ENCODE data around the gene ZSCAN10. TPM values are rescaled to one million over a fixed set of nuclear protein-coding genes. Genes with fewer than 3 reads are reported as not detected.
A peak's percentile ranks its signal among the peaks of the same experiment; 100 is the strongest.

ZSCAN10 gene
- total and polyA plus RNA-seq, 2 of the 13 experiments (the other 11 are each of a cell fraction or from before 2014, with no cell fraction given): not detected

DNA sequence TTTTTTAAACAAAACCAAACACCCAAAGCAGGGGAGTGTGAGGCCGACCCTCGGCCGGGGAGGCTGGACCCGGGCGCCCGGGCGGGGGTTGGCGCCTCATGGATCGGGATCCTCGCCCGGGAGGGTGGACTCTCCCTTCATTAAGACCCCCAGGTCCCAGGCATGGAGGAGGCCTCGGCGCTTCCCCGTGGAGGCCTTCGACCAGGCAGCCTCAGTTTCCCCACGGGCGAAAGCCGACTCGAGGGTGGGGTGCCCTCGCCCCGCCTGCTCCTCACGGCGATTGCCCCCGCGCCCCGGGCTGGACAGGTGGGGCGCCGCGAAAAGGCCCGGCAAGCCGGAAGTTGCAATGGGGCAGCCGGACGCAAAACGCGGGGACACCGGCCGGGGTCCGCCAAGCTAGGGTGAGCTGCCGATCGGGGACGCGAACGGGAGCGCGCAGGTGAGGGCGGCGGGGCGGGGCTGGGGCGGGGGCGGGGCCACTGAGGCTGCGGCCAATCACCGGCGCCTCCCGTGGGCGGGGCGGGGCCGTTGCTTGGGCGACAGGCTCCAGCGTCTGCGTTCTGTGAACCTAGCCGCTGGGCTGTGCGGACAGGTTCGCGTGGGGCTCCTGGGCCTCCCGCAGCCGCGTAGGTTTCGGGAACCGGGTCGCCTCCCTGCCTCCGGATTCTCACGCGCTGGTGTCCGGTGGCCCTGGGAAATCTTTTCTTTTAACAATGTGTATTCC lies 7.3 kb upstream of the ZSCAN10 start (continued):
- TF ChIP-seq, protein P1, sequence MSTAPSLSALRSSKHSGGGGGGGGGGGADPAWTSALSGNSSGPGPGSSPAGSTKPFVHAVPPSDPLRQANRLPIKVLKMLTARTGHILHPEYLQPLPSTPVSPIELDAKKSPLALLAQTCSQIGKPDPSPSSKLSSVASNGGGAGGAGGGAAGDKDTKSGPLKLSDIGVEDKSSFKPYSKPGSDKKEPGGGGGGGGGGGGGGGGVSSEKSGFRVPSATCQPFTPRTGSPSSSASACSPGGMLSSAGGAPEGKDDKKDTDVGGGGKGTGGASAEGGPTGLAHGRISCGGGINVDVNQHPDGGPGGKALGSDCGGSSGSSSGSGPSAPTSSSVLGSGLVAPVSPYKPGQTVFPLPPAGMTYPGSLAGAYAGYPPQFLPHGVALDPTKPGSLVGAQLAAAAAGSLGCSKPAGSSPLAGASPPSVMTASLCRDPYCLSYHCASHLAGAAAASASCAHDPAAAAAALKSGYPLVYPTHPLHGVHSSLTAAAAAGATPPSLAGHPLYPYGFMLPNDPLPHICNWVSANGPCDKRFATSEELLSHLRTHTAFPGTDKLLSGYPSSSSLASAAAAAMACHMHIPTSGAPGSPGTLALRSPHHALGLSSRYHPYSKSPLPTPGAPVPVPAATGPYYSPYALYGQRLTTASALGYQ (CRISPR knock-in tag; IDR thresholded peaks at IDR 0.05): peak; percentile 65; the same call in 1 of the 2 replicates
- no peak for TF ChIP-seq ATAD3A (CRISPR knock-in tag; IDR thresholded peaks at IDR 0.05)
- peak; percentile 91; the same call in 1 of the 2 replicates for TF ChIP-seq KDM5A (IDR thresholded peaks at IDR 0.05; ENCODE audit: borderline replicate concordance, low read length)
- TF ChIP-seq ZFP37 (CRISPR knock-in tag; IDR thresholded peaks at IDR 0.05; ENCODE audit: borderline replicate concordance): peak; percentile 33; the same call in 1 of the 2 replicates
- TF ChIP-seq JUND (CRISPR knock-in tag; IDR thresholded peaks at IDR 0.05): no peak
- TF ChIP-seq ZNF180 (CRISPR knock-in tag; IDR thresholded peaks at IDR 0.05; ENCODE audit: borderline replicate concordance, low read depth): no peak
- TF ChIP-seq MAFK (conservative IDR thresholded peaks at IDR 0.05 in 1 of 2, IDR thresholded peaks at IDR 0.05 in 1 of 2; ENCODE audit: low read length in 2 of 2): no peak
- TF ChIP-seq, protein P2, sequence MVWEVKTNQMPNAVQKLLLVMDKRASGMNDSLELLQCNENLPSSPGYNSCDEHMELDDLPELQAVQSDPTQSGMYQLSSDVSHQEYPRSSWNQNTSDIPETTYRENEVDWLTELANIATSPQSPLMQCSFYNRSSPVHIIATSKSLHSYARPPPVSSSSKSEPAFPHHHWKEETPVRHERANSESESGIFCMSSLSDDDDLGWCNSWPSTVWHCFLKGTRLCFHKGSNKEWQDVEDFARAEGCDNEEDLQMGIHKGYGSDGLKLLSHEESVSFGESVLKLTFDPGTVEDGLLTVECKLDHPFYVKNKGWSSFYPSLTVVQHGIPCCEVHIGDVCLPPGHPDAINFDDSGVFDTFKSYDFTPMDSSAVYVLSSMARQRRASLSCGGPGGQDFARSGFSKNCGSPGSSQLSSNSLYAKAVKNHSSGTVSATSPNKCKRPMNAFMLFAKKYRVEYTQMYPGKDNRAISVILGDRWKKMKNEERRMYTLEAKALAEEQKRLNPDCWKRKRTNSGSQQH (CRISPR knock-in tag; IDR thresholded peaks at IDR 0.05; ENCODE audit: low read depth): peak; percentile 81; the same call in 1 of the 2 replicates
- TF ChIP-seq, protein P3, sequence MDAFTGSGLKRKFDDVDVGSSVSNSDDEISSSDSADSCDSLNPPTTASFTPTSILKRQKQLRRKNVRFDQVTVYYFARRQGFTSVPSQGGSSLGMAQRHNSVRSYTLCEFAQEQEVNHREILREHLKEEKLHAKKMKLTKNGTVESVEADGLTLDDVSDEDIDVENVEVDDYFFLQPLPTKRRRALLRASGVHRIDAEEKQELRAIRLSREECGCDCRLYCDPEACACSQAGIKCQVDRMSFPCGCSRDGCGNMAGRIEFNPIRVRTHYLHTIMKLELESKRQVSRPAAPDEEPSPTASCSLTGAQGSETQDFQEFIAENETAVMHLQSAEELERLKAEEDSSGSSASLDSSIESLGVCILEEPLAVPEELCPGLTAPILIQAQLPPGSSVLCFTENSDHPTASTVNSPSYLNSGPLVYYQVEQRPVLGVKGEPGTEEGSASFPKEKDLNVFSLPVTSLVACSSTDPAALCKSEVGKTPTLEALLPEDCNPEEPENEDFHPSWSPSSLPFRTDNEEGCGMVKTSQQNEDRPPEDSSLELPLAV (CRISPR knock-in tag; conservative IDR thresholded peaks at IDR 0.05; ENCODE audit: low read depth): no peak
- no peak; the same call in 1 of the 2 replicates for TF ChIP-seq ZFP36L1 (CRISPR knock-in tag; IDR thresholded peaks at IDR 0.05)
- TF ChIP-seq, protein P4, sequence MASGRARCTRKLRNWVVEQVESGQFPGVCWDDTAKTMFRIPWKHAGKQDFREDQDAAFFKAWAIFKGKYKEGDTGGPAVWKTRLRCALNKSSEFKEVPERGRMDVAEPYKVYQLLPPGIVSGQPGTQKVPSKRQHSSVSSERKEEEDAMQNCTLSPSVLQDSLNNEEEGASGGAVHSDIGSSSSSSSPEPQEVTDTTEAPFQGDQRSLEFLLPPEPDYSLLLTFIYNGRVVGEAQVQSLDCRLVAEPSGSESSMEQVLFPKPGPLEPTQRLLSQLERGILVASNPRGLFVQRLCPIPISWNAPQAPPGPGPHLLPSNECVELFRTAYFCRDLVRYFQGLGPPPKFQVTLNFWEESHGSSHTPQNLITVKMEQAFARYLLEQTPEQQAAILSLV (CRISPR knock-in tag; IDR thresholded peaks at IDR 0.05; ENCODE audit: borderline replicate concordance): no peak
- TF ChIP-seq ATF7 (IDR thresholded peaks at IDR 0.05): no peak
- peak; percentile 64; the same call in 1 of the 2 replicates for TF ChIP-seq ATF7 (CRISPR knock-in tag; IDR thresholded peaks at IDR 0.05)
- TF ChIP-seq, protein P5, sequence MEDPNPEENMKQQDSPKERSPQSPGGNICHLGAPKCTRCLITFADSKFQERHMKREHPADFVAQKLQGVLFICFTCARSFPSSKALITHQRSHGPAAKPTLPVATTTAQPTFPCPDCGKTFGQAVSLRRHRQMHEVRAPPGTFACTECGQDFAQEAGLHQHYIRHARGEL (CRISPR knock-in tag; IDR thresholded peaks at IDR 0.05): peak; percentile 52; the same call in 1 of the 2 replicates
- TF ChIP-seq, protein P6, sequence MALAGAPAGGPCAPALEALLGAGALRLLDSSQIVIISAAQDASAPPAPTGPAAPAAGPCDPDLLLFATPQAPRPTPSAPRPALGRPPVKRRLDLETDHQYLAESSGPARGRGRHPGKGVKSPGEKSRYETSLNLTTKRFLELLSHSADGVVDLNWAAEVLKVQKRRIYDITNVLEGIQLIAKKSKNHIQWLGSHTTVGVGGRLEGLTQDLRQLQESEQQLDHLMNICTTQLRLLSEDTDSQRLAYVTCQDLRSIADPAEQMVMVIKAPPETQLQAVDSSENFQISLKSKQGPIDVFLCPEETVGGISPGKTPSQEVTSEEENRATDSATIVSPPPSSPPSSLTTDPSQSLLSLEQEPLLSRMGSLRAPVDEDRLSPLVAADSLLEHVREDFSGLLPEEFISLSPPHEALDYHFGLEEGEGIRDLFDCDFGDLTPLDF (CRISPR knock-in tag; IDR thresholded peaks at IDR 0.05): 0 out of 2 replicates have a peak, but pooled peaks have one; percentile 53
- TF ChIP-seq, protein P7, sequence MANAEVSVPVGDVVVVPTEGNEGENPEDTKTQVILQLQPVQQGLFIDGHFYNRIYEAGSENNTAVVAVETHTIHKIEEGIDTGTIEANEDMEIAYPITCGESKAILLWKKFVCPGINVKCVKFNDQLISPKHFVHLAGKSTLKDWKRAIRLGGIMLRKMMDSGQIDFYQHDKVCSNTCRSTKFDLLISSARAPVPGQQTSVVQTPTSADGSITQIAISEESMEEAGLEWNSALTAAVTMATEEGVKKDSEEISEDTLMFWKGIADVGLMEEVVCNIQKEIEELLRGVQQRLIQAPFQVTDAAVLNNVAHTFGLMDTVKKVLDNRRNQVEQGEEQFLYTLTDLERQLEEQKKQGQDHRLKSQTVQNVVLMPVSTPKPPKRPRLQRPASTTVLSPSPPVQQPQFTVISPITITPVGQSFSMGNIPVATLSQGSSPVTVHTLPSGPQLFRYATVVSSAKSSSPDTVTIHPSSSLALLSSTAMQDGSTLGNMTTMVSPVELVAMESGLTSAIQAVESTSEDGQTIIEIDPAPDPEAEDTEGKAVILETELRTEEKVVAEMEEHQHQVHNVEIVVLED (CRISPR knock-in tag; IDR thresholded peaks at IDR 0.05; ENCODE audit: borderline replicate concordance): no peak; the same call in 1 of the 2 replicates
- TF ChIP-seq NR2C2 (CRISPR knock-in tag; IDR thresholded peaks at IDR 0.05; ENCODE audit: borderline replicate concordance): peak; percentile 56
- peak; percentile 80 for TF ChIP-seq ZNF430 (CRISPR knock-in tag; IDR thresholded peaks at IDR 0.05)
- TF ChIP-seq NFE2L1 (CRISPR knock-in tag; IDR thresholded peaks at IDR 0.05; ENCODE audit: borderline replicate concordance): no peak
